Measurements from ENCODE around the gene KLHDC10.

- TF ChIP-seq EP300 (IDR thresholded peaks at IDR 0.05) (no peak), CTCF (IDR thresholded peaks at IDR 0.05) (no peak), POLR2A (IDR thresholded peaks at IDR 0.05; ENCODE audit: low read depth) (no peak)
Observed at GRCh38 chr7:130133029-130133782, 62.9 kb downstream of the KLHDC10 start.
